Pons (tissue), 1 donor: ENCODE measurements around the gene OMA1.
"Not testable (repeated sequence)": the region's sequence is repeated elsewhere in the genome, so short reads cannot be mapped to it uniquely, and the experiment has no call there.

Experiments
- DNase-seq: peaks from one replicate; pipeline ENCODE4 v3.0.0-alpha.2; 2016; ENCODE audit warnings: low spot score

OMA1 gene

DNA sequence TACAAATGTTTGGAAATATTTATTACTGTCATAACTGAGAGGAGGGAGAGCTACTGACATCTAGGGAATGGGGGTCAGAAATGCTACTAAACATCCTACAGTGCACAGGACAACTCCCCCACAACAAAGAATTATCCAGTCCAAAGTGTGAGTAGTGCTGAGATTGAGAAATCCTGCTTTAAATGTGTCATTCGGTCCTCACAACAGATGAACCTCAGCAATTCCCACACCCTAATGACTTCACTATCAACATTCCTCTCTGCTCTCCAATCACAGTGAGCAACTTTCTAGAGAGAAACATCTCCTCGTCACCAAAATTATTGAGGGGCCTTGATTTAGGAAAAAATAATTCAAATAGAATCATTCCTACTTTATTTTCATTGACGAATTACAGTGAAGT lies 18.0 kb downstream of the OMA1 start:
- no peak for DNase-seq

DNA sequence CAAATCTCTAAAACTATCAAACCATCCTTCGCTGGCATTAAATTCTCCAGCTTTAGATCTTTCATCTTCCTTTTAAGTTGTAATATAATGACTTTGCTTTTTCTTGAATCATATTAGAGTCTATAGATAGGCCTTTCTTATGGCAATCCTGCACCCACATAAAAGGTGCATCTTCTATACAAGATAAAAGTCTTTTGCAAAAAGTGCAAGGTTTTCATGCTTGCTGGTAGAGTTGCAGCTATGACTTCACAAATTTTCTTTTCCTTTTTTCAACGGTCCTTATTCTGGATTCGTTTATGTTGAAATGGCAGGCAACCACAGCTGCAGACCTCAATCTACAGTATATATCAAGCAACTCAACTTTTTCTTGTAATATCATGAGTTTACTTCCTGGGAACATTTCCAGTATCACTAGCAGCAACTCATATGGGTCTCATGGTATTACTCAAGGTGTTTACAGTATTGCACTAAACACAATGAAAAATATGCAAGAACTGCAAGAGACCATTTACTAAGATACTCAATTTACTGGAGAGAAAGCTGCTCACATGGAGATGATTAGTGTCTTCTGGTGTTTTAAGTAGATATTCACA lies 22.1 kb downstream of the OMA1 start:
- no peak for DNase-seq

DNA sequence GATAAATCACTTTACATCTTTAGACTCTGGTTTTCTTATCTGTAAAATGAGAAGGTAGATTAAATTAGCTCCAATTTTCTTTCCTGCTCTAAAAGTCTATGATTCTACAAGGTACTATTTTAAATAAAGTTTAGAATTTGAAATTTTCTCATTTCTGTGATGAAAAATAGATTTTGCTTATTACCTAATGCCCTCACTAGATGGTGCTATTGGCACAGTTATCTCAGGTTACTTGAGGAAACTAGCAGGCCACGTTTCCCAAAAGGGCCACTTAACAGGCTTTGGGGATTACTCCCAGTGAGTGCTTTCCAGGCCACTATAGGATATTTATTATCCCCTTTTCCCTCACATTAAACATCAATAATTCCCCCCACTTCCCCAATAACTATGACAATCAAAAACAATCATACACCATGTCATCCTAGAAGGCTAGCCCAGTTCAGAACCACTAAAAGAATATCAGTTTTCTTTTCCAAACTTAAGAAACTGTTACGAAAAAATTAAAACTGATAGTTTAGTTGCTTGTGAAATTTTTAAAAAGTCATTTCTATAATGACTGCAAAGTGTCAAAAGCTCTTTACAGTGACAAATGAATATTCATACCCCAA lies 30.6 kb downstream of the OMA1 start:
- DNase-seq, result peak; percentile 89

DNA sequence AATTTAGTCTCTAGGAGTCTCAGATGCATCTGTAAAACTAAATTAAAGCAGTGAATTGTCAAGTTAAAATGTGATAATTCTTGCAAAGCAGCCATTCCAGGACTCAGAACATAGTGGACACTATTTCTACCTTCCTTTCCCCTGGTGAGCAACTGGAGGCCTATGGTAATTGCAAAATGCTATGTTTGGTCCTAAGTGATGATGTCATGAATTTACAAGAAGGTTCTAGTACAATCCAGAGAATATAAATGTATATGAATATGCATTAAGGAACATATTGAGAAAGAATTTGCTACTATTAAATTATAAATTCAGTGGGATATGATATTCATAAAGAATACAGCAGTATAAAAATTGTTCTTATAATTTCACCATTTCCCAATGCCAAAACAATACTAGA lies 32.6 kb downstream of the OMA1 start:
- no peak for DNase-seq

DNA sequence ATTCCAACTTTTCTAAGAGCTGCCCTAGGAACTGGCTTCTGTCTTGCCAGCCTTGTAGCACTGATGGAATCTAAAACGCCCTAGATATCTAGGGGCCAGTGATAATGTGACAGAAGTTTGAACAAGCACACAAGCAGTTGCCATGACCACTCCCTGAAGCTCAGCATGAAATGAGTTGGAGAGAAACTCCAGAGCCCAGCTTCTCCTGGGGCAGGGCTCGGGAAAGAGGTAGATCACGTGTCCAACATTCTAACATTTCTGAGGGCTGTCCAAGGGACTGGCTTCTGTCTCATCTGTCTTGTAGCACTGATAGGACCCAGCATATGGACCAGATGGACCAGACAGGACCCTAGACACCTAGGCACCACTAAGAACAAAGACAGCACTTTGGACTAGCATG lies 37.9 kb downstream of the OMA1 start:
- no peak for DNase-seq

DNA sequence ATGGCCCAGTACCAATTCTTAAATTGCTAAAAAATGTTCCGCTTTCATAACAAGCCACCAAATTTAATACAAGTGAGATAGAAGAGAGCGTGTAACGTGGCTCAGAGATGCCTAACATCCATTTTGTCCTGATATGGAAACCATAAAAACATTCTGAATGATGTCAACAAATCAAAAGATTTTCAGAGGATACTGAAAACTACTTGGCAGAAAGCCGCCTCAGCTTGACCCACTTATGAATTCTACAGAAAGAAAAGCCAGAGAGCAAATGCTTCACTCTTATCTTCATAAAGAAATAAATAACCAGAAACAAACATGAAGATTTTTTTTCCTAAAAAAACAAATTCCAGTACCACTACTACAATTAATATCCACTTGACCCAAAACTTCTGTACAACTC lies 41.2 kb downstream of the OMA1 start:
- no peak for DNase-seq

DNA sequence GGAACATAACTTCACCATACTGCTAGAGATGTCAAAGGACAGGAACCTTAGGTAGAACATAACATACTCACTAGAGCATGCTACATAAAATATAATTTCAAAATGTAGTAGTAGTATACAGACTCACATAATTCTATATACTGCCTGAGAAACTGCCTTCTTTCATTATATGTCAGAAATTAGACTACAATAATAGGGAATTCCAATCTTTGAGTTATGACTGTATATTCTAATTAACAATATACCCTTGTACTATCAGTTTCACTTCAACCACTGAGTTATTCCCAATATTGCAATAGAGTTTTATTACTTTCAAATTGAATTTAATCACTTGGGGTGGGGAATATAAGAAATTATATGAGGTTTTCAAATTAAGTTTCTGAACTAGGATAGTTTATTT lies 44.0 kb downstream of the OMA1 start:
- DNase-seq, result no peak

DNA sequence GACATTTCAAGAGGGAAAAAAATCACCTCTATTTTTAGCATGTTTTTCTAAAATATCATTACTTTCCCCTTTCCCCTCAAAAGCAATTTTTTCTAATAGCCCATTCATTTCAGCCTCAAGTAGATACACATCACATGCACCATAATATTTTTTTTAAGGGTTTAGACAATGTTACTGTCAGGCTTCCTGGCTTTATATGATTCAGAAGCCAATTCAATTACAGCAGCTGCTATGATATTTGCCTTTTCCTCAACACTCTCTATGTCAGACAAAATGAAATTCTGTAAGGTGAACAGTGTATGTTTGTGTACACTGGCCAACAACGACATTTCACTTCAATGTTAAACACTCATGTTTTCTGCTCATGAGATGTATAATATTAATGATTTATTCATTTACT lies 46.5 kb downstream of the OMA1 start:
- DNase-seq, result no peak

DNA sequence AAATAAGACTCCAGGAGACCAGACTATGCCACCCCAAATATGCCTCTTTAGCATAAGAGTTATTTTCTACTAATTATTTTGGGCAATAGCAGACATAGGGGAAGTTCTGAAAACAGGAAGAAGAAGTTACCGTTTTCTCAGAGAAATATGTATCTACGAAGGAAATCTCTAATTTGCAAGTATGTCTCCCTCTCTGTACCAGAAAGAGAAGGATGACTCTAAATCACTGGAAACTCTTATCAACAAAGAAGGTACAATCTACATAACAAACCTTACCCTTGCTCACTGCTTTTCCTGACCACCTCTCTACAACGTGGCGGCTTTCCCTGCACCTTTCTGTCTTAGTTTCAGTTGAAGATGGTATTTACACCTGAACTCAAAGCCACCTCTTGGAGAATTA lies 49.0 kb downstream of the OMA1 start:
- DNase-seq, result no peak

DNA sequence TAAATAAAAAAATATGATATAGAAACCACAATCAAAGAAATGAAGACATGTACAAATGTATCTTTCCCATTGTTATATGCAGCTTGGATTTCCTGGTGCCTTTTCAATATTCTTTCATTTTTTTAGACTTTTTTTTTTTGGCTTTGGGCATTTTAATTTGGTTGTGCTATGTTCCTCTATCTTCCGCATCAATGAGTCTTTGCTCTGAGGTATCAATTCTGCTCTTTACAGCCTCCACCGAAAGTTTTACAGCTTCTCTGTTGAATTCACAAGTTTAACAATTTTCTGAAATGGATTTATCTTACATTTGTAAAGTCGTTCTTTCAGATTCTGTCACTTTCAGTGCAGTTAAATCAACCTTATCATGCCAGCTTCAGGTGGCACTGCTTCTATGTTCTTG lies 50.5 kb downstream of the OMA1 start:
- DNase-seq, result no peak

DNA sequence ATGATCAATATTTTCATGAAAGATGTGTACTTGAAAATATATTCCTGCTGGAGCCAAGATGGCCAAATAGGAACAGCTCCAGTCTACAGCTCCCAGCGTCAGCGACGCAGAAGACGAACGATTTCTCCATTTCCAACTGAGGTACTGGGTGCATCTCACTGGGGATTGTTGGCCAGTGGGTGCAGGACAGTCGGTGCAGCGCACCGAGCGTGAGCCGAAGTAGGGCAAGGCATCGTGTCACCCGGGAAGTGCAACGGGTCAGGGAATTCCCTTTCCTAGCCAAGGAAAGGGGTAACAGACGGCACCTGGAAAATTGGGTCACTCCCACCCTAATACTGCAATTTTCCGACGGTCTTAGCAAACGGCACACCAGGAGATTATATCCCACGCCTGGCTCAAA lies 57.6 kb downstream of the OMA1 start:
- DNase-seq, result not testable (repeated sequence)

DNA sequence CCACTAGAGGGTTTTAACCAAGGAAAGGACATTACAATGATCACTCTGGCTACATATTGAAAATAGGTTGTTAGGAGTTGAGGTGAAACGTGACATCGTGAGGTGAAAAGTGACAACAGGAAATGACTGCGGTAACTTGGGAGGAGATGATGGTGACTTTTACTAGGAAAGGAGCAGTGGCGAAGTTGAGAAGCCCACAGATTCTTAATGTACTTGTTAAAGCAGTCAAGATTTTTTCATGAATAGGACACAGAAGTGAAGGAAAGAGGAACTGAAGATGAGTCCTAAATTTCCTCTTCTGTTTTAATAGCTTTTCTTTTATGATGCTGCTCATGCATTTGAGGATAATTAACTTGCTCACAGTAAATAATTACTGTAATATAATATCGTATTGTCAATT lies 59.5 kb downstream of the OMA1 start:
- no peak for DNase-seq

DNA sequence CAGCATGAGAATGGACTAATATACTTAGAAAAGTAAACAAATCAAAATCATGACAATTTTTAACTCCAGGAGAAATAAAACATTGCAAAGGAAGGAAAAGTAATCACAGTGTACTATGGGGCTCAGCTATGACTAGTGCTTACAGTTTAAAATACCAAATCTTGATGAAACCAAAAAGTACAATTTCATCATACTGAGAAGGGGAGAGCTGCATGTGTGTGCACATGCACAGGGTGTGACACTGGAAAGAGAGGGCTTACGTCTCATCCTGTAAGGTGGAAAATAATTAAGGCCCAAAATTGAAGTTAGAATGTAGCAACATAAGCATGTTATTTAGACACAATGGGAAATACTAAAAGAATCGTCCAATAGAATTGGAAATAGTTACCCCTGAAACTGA lies 64.6 kb downstream of the OMA1 start:
- no peak for DNase-seq

DNA sequence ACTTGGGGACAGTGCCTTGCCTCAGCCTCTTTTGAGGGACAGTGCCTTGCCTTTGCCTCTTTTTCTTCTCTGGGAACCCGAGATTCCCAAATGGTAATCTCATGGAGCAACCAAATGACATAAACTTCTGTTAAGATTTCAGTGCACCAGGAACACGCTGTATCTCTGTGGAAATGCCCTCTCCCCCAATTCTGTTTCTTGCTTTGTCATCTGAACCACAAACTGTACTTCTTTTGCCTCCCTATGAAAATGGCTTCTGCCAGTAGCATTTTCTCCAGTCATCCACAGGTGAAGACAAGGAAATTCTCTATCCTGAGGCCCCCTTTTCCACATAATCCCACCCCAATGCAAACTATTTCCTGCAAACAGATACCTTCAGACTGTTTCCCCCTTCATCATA lies 66.3 kb downstream of the OMA1 start:
- DNase-seq, result no peak

DNA sequence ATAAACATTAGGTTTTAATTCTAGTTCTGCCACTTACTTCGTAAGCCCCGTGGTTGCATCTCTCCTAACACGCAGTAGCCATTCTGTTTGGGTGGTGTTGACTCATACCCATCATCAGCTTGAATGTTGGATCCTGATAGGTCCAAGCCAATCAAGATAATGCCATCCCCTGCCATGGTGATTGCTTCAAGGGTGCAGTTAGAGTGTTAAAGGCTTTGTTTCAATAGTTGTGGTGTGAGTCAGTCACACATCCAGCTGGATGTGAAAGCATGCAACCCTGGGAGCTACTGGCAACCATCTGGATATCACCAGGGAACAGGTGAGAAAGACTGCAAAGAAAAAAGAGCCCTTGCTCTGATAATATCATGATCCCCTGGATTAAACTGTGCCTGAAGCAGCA lies 69.1 kb downstream of the OMA1 start:
- no peak for DNase-seq

DNA sequence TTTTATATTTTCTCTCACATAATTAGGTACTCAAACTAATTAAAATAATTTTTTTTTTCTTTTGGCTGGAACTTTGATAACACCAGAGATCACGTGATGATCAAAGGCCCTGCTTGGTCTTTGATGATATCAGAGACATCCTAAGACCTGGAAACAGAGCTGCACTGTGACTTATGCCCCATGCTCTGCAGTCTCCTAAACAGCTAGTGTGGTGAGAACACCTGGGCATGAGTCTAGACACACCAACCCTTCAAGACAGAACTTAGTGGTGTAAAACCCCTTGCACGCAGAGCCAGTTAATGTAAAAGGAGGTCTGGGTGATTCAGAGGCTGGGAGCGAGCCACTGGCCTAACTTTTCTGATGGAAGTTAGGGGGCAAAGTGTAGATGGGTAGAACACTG lies 70.3 kb downstream of the OMA1 start:
- DNase-seq, result no peak

DNA sequence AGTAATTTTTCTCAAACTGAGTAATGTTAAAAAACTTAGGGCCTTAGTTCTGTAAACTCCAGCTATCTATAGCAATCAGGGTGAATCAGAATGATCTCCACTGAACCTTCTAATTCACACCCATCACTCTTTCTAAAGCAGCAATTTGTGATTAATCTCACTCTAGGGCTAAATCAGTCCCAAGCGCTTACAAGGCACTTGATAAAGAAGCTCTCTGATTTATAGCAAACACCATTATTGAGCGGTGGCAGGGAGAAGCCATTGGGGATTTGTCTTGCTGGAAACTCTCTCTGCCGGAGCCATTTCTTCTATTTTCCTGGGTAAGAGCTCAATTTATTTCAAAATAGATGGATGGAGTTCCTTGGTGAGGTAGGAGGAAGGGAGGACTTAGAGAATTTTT lies 77.0 kb downstream of the OMA1 start:
- no peak for DNase-seq

DNA sequence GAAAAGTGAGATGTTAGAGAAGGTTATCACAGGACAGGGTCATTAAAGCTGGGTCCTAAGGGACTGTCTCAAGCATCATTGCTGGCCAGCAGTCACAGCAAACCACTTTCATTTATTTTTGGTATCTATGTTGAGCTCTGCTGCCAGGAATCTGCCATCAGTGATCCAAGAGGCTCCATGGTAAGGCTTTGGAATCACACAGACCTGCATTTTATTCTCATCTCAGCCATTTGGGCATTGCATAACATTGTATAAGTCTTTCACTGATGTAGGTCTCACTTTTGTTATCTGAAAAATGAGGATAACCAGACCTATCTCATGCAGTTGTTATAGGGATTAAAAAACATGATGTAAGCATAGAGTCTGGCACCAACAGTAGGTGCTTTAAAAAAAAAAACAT lies 77.5 kb downstream of the OMA1 start:
- no peak for DNase-seq

DNA sequence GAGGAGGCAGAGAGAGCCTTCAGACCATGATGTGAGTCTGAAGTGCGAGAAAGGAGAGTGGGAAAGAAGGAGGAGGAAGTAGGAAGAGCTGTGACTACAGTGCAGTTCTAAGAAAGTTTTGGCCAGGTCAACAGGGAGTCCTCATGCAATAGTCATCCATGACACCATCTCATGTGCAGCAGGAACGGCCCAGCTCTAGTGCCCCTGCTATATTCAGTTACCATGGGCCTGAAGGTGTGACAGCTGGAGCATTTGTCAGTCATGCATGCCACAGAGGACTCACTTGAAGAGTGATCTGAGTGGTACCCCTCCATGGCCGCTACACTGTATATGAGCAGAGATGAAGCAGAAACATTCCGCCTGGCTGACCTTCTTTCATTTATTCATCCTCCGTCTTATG lies 77.9 kb downstream of the OMA1 start:
- DNase-seq, result no peak

DNA sequence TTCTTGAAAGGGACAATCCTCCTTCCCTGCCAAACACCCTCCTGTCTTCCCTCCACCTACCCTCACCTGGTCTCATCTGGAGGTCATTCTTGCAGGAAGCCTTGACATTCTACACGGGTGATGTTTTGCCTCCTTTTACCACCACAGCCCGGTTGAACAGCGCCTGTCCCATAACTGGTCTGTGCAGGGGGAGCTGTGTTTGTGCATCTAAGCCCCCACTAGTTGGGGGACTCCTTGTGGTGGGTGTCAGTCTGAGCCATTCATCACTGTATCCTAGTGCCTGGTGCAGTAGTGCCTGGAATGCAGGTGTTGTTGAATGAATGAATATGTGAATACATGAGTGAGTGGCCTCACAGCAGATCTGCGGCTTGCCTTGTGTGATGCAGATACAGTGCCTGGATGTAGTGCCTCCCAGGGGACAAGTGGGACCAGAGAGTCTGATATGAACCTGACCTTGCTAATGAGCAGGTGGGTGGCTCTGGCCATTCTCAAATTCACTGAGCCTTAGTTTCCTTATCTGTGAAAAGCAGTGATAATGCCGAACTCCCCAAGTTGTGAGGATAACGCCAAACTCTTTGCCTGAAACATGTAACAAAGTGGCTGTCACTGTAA lies 79.8 kb downstream of the OMA1 start:
- DNase-seq, result no peak

DNA sequence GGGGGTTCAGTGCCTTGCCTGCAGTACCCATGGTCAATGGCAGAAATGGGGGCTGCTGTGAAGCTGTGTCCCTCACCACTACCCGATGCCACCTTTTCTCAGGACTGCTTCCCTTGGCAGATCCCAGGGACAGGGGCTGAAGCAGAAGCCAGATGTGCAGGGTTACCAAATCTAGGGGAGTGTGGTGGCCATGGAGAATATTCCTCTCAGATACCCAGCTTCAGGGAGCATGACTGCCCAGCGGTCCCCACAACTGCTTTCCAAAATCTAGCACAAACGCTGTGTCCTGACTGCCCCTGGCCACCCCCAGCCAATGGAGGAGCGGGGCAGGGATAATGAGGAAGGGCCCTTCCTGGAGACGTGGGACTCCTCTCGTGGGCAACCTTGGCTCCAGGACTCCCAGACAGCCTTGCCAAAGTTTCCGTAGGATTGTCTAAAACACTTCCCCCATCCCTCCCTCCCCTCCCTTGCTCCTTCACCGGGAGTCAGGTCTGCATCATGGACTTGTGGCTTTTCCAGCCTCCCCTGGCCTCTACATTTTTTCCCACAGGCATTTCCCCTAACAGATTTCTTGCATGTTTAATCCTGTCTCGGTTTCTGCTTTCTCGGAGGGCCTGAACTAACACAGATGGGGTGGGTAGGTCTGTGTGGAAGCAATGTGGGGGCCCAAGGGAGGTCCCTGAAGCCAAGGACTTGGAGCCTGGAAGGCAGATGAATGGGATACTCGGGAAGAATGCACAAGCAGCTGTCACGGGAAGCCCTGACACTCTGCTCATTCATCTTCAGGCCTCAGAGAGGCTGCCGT lies 80.5 kb downstream of the OMA1 start:
- no peak for DNase-seq

DNA sequence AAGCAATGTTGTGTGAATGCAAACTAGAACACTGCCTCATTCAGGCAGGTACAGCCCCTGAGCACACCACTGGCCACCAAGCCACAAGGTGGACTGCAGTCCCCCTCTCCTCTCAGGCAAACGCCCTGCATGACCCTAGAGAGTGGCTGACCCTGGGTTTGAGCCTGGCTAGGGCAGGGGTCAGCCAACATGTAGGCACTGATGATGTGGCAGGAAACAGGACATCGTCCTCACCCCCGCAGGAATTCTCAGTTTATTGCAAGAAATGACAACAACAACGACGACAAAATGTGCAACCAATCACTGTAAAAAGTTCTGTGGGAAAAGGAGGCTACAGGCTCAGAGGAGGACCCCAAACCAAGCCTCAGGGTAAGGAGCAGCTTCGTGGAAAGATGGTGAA lies 81.3 kb downstream of the OMA1 start:
- no peak for DNase-seq

DNA sequence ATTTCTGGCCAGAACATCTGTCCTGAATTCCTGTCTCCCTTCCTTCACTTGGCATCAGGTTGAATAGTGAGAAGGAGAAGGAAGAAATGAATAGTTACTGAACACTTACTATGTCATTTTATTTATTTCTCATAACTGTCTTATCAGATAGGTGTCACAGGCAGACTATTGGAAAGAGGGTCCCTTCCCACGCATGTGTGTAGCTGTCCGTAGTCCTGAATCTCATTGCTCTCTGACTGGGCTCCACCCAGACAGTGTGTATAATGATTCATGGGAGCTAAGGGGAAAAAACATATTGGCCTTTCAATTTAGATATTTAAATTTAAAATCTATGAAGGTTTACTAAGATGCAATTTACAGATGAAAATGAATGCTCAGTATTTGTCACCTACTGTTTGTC lies 86.1 kb downstream of the OMA1 start:
- DNase-seq, result no peak
